BE2C (cell line): ENCODE results near the gene TEX50.
"Not testable (repeated sequence)": the region's sequence is repeated elsewhere in the genome, so short reads cannot be mapped to it uniquely, and the experiment has no call there.

Source experiments
- DNase-seq: peaks from one replicate; pipeline ENCODE4 v3.0.0-alpha.2; 2020
- H3K27me3 ChIP-seq: fragments of 250-450 bp; sonication (Bioruptor Pico); 2 replicates; pipeline ENCODE4 v1.5.1; 2020; ENCODE audit warnings: mild to moderate bottlenecking
- H3K36me3 ChIP-seq: fragments of 250-450 bp; sonication (Bioruptor Pico); 2 replicates; pipeline ENCODE4 v1.5.1; 2020; ENCODE audit warnings: mild to moderate bottlenecking
- H3K4me1 ChIP-seq: fragments of 250-450 bp; sonication (Bioruptor Pico); 2 replicates; pipeline ENCODE4 v1.5.1; 2020
- H3K4me3 ChIP-seq: 2 replicates; pipeline ENCODE4 v1.5.1; 2011; ENCODE audit warnings: low read depth, low read length
- H3K9me3 ChIP-seq: fragments of 250-450 bp; sonication (Bioruptor Pico); 2 replicates; pipeline ENCODE4 v1.5.1; 2020
- TF ChIP-seq, protein P1 (sequence below): IDR thresholded peaks from 2 replicates; pipeline ENCODE4 v1.5.1; 2012; ENCODE audit warnings: mild to moderate bottlenecking, low read depth, low read length

TEX50 gene

DNA sequence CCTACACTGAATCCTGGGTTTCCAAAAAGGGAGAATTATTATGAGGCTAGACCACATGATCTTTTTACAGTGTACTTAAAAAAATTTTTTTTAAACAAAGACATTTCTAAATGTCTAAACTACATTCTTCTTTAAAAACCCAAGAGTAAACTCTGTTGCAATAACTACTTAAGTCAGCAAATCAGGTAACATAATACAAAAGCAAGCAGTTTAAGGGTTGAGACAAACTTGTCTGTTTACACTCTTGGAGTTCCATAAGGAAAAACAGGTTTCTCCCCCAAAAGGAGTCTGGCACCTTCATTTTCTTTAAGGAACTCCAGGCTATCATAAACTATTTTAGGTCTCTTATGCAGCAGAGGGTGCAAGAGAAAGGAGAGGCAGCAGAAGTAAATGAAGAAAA, 47.0 kb downstream of the TEX50 start:
- H3K9me3 ChIP-seq = no peaks in the 10 kb centered on the region
- no peak for DNase-seq
- no peaks in the 10 kb centered on the region for H3K36me3 ChIP-seq
- TF ChIP-seq, protein P1, sequence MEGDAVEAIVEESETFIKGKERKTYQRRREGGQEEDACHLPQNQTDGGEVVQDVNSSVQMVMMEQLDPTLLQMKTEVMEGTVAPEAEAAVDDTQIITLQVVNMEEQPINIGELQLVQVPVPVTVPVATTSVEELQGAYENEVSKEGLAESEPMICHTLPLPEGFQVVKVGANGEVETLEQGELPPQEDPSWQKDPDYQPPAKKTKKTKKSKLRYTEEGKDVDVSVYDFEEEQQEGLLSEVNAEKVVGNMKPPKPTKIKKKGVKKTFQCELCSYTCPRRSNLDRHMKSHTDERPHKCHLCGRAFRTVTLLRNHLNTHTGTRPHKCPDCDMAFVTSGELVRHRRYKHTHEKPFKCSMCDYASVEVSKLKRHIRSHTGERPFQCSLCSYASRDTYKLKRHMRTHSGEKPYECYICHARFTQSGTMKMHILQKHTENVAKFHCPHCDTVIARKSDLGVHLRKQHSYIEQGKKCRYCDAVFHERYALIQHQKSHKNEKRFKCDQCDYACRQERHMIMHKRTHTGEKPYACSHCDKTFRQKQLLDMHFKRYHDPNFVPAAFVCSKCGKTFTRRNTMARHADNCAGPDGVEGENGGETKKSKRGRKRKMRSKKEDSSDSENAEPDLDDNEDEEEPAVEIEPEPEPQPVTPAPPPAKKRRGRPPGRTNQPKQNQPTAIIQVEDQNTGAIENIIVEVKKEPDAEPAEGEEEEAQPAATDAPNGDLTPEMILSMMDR = no peak
- no peaks in the 10 kb centered on the region for H3K4me1 ChIP-seq
- H3K27me3 ChIP-seq = peaks cover 4% of the 10 kb centered on the region
- no peak overlapping the region for H3K4me3 ChIP-seq

DNA sequence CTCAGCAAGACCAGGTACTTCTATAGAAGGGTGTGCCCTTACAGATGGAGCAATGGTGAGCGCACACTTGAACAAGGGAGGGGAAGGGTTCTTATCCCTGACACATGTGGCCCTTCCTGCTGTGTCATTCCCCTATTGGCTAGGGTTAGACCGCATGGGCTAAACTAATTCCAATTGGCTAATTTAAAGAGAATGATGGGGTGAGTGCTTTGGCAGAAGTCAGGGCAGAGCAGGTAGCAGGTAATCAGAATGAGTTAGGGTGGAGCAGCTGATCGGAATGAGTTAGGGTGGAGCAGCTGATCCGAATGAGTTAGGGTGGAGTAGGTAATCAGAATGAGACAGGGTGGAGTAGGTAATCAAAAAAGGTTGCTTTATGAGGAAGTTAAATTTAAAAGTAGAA, 48.7 kb downstream of the TEX50 start:
- H3K27me3 ChIP-seq, H3K9me3 ChIP-seq, H3K36me3 ChIP-seq, DNase-seq, H3K4me3 ChIP-seq, H3K4me1 ChIP-seq: not testable (repeated sequence)

DNA sequence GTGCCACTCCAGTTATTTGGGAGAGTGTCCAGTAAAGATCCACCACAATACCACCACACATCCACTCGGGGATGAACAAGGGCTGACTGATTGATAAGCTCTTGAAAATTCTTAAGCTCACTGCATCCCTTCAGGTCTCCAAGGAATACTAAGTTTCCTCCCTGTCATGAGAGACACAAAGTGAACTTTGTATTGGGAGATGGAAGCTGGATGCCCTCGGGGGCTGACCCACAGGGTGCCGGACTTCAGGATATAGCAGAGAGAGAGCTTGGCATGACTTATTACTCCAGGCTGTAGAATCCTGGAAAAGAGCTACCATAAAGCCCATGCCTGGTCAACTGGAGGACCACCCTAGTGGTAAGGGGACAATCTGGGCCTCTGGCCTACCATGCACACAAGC, 50.0 kb downstream of the TEX50 start:
- H3K27me3 ChIP-seq, DNase-seq, H3K4me3 ChIP-seq, H3K4me1 ChIP-seq, H3K9me3 ChIP-seq, H3K36me3 ChIP-seq: not testable (repeated sequence)
